Measurements from ENCODE around the gene CYP24A1. TPM values are rescaled to one million over a fixed set of nuclear protein-coding genes. Genes with fewer than 3 reads are reported as not detected.

CYP24A1 gene
- total and polyA plus RNA-seq, 2 of the 13 experiments (the other 11 are each of a cell fraction or from before 2014, with no cell fraction given), result 9.4 to 32.7 TPM

GRCh38 chr20:54199721-54200176, 26.0 kb upstream of the CYP24A1 start (continued):
- TF ChIP-seq XRCC5 (optimal IDR thresholded peaks at IDR 0.05; ENCODE audit: low read length) (peak; percentile 70), FOXA3 (CRISPR knock-in tag; IDR thresholded peaks at IDR 0.05) (peak; percentile 33; the same call in 1 of the 2 replicates), HDAC6 (IDR thresholded peaks at IDR 0.05; ENCODE audit: low read depth, low read length) (no peak), WIZ (CRISPR knock-in tag; IDR thresholded peaks at IDR 0.05) (no peak), CHD4 (IDR thresholded peaks at IDR 0.05; ENCODE audit: borderline replicate concordance, low read length) (no peak), SNRNP70 (IDR thresholded peaks at IDR 0.05; ENCODE audit: low read depth, low read length) (no peak), CCDC6 (CRISPR knock-in tag; IDR thresholded peaks at IDR 0.05) (no peak), CENPT (CRISPR knock-in tag; IDR thresholded peaks at IDR 0.05; ENCODE audit: low read depth) (no peak), ZFP36 (IDR thresholded peaks at IDR 0.05; ENCODE audit: borderline replicate concordance, low read depth, low read length, partially characterized antibody) (no peak), HDAC1 (CRISPR knock-in tag; IDR thresholded peaks at IDR 0.05) (no peak), SAP130 (CRISPR knock-in tag; IDR thresholded peaks at IDR 0.05; ENCODE audit: low read depth) (0 out of 2 replicates have a peak, but pooled peaks have one; percentile 26), ISL2 (CRISPR knock-in tag; IDR thresholded peaks at IDR 0.05) (no peak), NFYB (CRISPR knock-in tag; IDR thresholded peaks at IDR 0.05) (no peak), ARNT (IDR thresholded peaks at IDR 0.05) (no peak), KAT8 (CRISPR knock-in tag; IDR thresholded peaks at IDR 0.05) (no peak), DZIP1 (CRISPR knock-in tag; IDR thresholded peaks at IDR 0.05) (no peak), ZNF260 (CRISPR knock-in tag; IDR thresholded peaks at IDR 0.05; ENCODE audit: borderline replicate concordance, low read depth) (no peak), ZNF225 (CRISPR knock-in tag; IDR thresholded peaks at IDR 0.05) (no peak), ZNF510 (CRISPR knock-in tag; IDR thresholded peaks at IDR 0.05; ENCODE audit: low read depth) (no peak), ATF6 (CRISPR knock-in tag; conservative IDR thresholded peaks at IDR 0.05) (0 out of 2 replicates have a peak, but pooled peaks have one; percentile 81)
- TF ChIP-seq, protein P1, sequence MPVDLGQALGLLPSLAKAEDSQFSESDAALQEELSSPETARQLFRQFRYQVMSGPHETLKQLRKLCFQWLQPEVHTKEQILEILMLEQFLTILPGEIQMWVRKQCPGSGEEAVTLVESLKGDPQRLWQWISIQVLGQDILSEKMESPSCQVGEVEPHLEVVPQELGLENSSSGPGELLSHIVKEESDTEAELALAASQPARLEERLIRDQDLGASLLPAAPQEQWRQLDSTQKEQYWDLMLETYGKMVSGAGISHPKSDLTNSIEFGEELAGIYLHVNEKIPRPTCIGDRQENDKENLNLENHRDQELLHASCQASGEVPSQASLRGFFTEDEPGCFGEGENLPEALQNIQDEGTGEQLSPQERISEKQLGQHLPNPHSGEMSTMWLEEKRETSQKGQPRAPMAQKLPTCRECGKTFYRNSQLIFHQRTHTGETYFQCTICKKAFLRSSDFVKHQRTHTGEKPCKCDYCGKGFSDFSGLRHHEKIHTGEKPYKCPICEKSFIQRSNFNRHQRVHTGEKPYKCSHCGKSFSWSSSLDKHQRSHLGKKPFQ (CRISPR knock-in tag; IDR thresholded peaks at IDR 0.05; ENCODE audit: insufficient replicate concordance), result no peak
- TF ChIP-seq, protein P2, sequence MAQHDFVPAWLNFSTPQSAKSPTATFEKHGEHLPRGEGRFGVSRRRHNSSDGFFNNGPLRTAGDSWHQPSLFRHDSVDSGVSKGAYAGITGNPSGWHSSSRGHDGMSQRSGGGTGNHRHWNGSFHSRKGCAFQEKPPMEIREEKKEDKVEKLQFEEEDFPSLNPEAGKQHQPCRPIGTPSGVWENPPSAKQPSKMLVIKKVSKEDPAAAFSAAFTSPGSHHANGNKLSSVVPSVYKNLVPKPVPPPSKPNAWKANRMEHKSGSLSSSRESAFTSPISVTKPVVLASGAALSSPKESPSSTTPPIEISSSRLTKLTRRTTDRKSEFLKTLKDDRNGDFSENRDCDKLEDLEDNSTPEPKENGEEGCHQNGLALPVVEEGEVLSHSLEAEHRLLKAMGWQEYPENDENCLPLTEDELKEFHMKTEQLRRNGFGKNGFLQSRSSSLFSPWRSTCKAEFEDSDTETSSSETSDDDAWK (CRISPR knock-in tag; IDR thresholded peaks at IDR 0.05), result no peak
- TF ChIP-seq, protein P3, sequence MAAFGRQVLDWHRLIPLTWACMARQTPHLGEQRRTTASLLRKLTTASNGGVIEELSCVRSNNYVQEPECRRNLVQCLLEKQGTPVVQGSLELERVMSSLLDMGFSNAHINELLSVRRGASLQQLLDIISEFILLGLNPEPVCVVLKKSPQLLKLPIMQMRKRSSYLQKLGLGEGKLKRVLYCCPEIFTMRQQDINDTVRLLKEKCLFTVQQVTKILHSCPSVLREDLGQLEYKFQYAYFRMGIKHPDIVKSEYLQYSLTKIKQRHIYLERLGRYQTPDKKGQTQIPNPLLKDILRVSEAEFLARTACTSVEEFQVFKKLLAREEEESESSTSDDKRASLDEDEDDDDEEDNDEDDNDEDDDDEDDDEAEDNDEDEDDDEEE (CRISPR knock-in tag; IDR thresholded peaks at IDR 0.05), result no peak
